Measurements from ENCODE around the gene STK38L. TPM values are rescaled to one million over a fixed set of nuclear protein-coding genes. Genes with fewer than 3 reads are reported as not detected.

Gene STK38L
- total RNA-seq, 2 donors from 2014 or later, result 13.3 to 18.7 TPM

- no peaks in the 10 kb centered on the region for H3K9me3 ChIP-seq (ENCODE audit: control insufficient read depth, low read length, poor library complexity, severe bottlenecking)
- DNase-seq (no peak), ATAC-seq (no peak)
- H3K4me3 Mint-ChIP-seq, result no peak overlapping the region
- H3K36me3 Mint-ChIP-seq (ENCODE audit: low read depth), result peaks cover 3% of the 10 kb centered on the region
- H3K27ac Mint-ChIP-seq, result no peak overlapping the region
- no peaks in the 10 kb centered on the region for H3K4me1 Mint-ChIP-seq
- H3K27me3 Mint-ChIP-seq, result peaks cover 10% of the 10 kb centered on the region
Observed at GRCh38 chr12:27367078-27367477, 123.0 kb downstream of the STK38L start.

Other genes starting within 250 kb of the STK38L start
- gene TM7SF3, start 229.9 kb upstream of the STK38L start, total RNA-seq, result 10 to 100 TPM; 22.5 to 24.3 TPM
- gene MED21, start 221.7 kb upstream of the STK38L start, total RNA-seq, result 10 to 100 TPM; 75.8 to 79.7 TPM
- not detected for gene C12orf71, start 161.7 kb upstream of the STK38L start, total RNA-seq
- gene BMAL2, start 88.5 kb downstream of the STK38L start, total RNA-seq, result 1 to 10 TPM; 1.2 to 2.0 TPM
- not detected for gene SMCO2, start 202.4 kb downstream of the STK38L start, total RNA-seq